ENCODE results near the gene SLC38A4. TPM values are rescaled to one million over a fixed set of nuclear protein-coding genes. Genes with fewer than 3 reads are reported as not detected.

Gene SLC38A4
- total RNA-seq, 1 experiment from 2014 or later, result 1.5 TPM

DNA sequence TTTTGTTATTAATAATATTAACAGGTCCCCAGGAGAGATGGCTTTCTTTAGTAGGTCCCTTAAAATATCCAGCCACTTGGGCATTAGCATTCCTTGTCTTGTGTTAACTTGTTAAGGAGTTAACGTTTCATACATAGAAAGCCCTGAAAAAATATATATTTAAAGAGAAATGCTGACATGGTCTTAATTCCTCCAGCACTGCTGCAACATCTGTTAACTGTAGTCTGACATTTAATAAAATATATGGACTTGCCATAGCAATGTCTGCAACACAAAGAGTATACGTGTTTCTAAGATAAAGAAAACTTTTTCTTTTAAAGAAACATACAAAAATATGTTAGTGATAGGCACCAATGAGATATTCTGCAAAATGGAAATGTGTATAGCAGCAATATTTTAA lies 10.0 kb downstream of the SLC38A4 start:
- DNase-seq (ENCODE audit: low spot score), result no peak

- DNase-seq (ENCODE audit: low spot score), result no peak
Observed at GRCh38 chr12:46814143-46814542, 11.7 kb downstream of the SLC38A4 start.

GRCh38 chr12:46811185-46811584 lies 14.6 kb downstream of the SLC38A4 start:
- DNase-seq (ENCODE audit: low spot score), result no peak

- no peak for DNase-seq (ENCODE audit: low spot score)
Observed at GRCh38 chr12:46808955-46809697, 16.7 kb downstream of the SLC38A4 start.

DNA sequence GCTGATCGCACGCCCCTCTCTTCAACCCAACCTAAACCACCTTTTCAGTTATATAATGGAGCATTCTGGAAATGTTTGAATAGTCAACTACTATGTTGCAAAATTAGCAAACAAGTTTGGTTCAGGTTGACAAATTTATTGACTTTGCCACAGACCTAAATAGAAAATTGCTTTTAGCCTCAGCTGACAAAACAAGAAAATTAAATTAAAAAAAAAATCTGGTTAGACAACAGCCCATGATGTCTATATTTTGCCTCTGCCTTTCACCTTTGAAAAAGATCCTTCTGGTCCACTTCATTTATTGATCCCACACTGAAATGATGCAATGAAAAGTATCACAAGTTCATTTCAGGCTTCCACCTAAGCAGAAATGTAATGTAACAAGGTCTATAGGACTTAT lies 17.5 kb downstream of the SLC38A4 start:
- no peak for DNase-seq (ENCODE audit: low spot score)

DNA sequence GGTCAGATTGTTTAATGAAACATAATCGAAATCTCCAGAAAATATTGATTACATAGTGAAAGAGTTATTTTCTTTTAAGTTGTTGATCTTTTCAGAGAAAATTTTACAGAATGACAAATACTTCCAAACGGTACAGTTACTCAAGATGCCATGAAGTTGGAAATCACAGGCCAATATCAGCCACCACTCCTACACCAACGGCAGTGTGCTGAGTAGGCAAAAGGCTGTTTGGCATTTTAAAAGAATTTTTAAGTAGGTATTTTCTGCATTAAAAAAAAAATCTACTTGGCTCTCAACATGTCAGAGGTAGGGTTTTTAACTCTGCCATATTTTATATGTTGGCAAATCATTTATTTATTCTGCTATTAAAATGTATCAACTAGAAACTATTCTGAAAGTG lies 21.7 kb downstream of the SLC38A4 start:
- DNase-seq (ENCODE audit: low spot score), result no peak

DNA sequence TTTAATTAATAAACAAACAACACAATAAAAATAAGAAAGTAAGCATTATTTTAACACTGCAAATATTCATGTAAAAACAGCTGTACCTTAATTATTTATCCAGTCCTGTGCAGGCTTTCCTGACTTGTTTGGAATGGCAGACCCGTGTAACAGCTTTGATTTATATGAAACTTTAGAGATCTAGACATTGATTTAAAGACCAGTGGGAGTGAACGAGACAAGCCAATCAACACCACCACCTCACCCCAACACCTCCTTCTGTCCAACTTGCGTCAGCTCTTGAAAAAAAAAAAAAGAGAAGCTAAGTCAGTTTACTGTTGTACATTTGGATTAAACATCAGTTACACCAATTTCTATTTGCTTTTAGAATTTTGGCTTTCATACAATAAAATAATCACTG lies 22.3 kb downstream of the SLC38A4 start:
- DNase-seq (ENCODE audit: low spot score), result no peak

DNA sequence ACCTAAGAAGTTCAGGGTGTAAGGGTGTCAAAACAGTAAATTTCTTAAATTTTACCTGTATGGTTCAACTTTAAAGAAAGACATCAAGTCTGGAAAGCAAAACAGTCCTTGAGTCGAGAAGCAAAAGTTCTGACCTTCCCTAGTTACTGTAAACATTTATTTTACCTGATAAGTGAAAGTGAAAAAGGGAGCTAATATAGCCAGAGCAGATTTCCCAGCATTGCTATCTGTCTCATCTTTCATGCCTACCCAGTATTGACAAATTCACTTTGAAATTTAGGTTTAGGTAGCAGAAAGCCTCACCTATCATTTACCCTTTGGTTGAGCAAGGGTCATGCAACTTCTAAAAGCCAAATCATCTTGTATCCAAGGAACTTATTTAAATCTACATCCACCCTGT lies 24.5 kb downstream of the SLC38A4 start:
- DNase-seq (ENCODE audit: low spot score), result no peak

- no peak for DNase-seq (ENCODE audit: low spot score)
Observed at GRCh38 chr12:46800160-46800559, 25.6 kb downstream of the SLC38A4 start.

DNA sequence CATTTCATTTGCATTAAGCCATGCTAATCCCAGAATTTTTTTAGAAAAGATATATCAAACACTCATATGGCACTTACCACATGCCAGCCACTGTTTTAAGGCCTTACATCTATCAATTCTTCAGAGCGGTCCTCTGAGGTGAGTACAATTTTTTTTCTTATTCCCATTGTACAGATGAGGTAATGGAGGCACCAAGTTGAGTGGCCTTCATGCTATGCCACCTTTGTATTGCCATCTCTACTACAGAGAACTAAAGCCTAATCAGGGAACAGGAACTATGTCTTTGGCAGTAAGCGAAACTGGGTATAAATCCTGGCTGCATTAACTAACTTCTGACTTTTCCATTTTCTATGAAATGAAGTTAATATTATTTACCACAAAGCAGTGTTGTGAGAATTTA lies 27.1 kb downstream of the SLC38A4 start:
- no peak for DNase-seq (ENCODE audit: low spot score)

DNA sequence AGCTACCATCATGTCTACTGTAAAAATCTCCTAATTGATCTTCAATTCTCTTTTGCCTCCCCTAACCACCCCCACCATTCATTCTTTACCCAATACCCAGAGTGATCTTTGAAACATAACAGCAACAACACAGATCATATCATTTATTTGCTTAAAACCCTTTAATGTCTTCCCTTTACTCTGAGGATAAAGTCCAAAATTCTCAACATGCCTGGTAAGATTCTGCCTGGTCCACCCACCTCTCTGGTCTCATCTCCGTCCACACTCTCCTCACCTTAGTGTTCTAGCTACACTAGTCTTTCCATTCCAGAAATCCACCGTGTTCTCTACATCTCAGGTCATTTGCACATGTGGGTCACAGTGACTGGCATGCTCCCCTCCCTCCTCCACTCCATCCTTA lies 27.7 kb downstream of the SLC38A4 start:
- no peak for DNase-seq (ENCODE audit: low spot score)

GRCh38 chr12:46795988-46796387 lies 29.8 kb downstream of the SLC38A4 start:
- no peak for DNase-seq (ENCODE audit: low spot score)

DNA sequence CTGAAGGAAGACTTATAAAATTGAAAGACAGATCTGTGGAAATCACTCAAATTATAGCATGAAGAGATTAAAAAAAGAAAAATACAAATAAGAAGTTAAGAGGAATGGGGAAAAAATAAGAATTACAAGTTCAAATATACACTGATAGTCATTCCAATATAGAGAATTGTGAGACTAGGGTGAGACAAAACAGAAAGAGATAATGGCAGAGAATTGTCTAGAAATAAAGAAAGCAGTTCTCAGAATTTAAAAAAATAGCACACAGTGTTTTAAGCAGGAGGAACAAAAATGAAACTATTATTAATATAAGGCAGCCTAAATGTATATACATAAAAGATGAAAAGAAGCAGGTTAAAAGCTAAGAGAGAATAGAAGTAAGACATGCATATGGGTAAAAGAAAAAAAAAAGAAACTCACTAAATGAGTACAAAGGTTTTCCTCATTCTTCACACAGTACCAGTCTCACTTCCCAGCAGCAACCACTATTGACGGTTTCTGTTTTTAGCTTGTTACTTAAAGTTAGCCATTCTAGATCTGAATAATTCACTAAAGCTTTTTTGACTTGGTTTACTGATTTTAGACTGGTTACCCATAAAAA lies 31.1 kb downstream of the SLC38A4 start:
- no peak for DNase-seq (ENCODE audit: low spot score)

DNA sequence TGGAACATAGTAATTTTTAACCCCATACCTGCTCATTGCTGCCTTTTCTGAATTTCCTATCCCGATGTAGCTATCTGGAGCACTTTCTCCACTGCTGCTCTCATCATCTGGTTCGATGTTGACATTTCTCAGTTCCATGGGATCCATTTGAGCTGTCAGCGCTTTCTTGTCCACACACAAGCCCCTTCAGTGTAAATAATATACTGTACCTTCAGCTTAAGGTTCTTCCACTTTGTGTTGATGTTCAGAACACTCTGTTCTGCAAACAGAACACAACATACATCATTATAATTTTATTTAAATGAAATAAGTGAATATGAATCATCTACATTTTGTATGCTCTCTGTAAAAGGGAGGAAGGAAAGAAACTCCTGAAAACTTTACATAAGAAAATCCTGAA lies 32.9 kb downstream of the SLC38A4 start:
- no peak for DNase-seq (ENCODE audit: low spot score)

- DNase-seq (ENCODE audit: low spot score), result no peak
Observed at GRCh38 chr12:46790066-46790465, 35.7 kb downstream of the SLC38A4 start.

DNA sequence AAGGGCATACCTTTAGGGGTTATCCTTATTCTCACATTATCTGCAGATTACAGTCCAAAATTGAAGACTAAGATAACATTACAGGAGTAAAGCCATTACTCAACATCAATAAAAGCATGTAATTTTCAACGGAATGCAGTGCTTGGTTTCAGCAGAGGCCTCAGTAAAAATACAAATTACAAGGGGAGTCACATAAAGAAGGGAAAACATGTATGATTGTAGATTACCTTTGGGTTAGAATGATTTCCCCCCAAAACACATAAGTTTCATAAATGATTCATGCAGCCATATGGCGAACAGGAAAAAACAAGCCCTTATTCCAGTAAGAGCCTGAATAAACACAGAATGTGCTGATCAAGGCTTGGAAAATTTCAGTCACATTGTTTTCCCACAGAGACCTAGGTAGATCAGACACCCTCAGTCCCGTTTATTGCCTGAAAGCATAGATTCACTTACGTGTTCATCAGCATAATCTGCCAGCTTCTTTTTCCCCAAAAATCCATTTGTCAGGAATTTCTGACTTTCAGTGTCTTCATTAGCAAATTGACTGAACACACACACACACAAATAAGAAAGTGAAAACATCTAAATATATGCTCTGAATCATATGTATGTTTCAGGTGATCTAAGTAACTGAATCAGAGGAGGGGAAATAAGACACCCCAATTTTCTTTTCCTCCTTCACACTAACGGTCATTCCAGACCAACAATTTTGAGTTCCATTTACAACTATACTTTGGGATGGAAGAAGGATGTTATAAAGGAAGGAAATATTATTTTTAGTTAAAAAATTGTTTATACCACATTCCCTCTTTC lies 37.5 kb downstream of the SLC38A4 start:
- no peak for DNase-seq (ENCODE audit: low spot score)

DNA sequence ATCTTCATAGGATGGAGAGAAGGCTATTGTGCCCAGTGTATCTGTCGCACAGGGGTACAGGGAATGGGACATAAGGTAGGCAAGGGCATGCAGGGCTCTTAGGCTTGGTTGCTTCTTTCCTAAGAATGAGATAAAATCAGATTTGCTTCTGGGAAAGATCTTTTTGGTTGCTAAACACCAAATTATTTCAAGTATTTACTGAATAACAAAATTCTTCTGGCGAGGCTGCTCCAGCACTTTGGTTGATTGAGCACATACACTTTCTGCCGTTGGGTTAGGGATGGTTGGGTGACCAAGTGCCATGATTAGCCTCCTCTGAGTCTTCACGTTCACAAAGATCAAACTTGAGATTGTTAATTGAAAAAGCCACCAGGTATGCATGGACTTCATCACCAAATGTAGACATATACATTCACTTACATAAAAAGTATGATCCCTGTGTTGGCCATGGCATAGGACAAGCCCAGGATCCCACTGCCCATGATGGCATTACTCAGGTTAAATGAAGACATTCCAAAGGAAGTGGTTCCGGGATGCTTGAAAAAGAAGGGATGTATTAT lies 38.2 kb downstream of the SLC38A4 start:
- no peak for DNase-seq (ENCODE audit: low spot score)

DNA sequence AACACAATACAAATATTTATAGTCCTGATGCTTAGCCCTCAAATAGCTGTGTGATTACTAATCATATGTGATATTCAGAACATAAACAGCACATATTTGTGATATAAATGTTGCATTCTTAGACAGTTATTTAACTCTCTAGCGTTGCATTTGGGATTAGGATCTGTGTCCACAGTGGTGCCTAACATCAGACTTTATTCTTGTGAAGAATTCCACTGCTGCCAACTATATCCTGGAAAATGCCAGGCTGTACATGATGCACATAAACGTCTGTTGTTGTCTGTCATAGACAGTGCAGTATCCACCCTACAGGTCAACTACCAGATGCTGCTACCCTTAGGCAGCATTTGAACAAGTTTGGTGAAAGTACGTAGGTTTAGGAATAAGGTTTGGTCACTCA lies 39.0 kb downstream of the SLC38A4 start:
- no peak for DNase-seq (ENCODE audit: low spot score)

DNA sequence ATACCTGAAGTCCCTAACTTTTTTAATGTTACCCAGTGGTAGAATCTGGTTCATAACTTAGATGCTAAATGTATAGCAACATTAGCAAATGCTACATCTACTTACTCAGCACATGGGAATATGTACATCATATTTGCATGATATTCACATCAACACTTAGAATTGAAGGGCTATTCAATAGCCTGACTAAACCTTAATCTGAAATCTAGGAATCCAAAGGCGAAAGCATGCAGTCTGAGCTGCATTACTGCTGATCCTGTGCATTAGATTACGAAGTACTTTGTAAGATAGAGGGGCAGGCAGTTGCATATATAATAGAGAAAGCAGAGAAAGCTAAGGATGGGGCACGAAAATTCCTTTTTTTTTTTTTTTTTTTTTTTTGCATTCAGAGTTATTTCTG lies 40.4 kb downstream of the SLC38A4 start:
- no peak for DNase-seq (ENCODE audit: low spot score)

GRCh38 chr12:46783871-46784270 lies 41.9 kb downstream of the SLC38A4 start:
- DNase-seq (ENCODE audit: low spot score), result no peak

DNA sequence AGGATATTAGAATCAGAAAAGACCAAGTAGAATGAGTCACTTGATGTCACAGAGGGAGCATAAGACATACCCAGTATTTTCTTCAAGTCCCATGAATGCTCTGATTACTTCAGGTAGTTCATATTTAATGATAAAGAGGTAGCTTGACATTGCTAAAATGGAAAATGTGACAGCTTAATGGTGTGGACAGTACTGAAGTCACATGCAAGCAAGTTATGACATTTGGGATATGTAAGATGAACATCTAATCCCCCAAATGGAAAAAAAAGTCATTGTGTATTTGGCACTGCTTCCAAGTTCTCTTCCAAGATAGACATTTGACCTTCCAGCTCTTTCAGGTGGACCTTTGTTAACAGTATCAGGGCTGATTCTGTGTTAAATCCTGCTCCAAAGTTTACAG lies 45.9 kb downstream of the SLC38A4 start:
- no peak for DNase-seq (ENCODE audit: low spot score)

DNA sequence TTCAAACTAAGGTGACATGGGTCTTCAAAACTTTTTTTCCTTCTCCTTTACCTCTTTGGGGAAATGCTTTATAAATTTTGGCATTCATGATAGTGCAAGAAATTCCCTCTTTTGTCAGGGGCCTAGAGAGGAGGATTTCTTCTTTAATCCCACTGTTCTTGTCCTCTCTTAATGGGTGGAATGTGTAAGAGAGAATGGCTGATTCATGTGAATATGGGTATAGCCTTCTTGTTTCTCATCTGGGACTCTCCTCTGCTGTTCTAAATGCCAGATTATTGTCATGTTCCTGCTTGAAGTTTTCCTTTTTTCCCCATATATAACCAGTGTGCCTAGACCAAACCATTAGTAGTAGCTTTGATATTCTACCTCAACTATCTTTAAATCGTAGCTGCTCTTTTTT lies 46.7 kb downstream of the SLC38A4 start:
- DNase-seq (ENCODE audit: low spot score), result no peak

DNA sequence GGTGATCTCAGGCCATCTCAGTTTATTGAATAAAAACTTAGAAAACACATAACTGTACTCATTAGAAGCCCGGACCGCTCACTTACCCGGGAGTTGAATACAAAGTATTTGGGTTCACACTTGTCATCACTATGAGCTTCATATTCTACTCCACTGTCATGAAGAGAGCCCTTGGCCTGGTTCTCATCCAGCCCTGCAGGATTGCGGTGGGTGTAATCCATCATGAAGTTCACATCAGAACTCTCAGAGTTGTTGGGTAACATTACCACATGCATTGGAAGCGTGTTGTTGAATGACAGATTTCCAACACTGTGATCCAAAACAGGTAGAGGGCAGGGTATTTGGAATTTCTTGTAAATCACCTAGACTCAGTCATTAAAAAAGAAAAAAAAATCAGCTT lies 47.4 kb downstream of the SLC38A4 start:
- no peak for DNase-seq (ENCODE audit: low spot score)
